ENCODE results near the gene HOXB1.

HOXB1 gene

GRCh38 chr17:48570325-48571023, 39.7 kb upstream of the HOXB1 start:
- no peak overlapping the region for H3K27ac ChIP-seq (ENCODE audit: poor library complexity, severe bottlenecking)
- no peak for ATAC-seq (ENCODE audit: low read depth)
- no peaks in the 10 kb centered on the region for H3K36me3 ChIP-seq (ENCODE audit: low read depth)

GRCh38 chr17:48569674-48570324, 39.0 kb upstream of the HOXB1 start:
- H3K27me3 ChIP-seq (ENCODE audit: insufficient read depth, poor library complexity, severe bottlenecking): no peaks in the 10 kb centered on the region
- DNase-seq (ENCODE audit: low spot score) (no peak), ATAC-seq (ENCODE audit: low read depth) (no peak)
- no peak overlapping the region for H3K27ac ChIP-seq (ENCODE audit: poor library complexity, severe bottlenecking)
- peaks cover 5% of the 10 kb centered on the region for H3K4me1 ChIP-seq (ENCODE audit: insufficient read depth, poor library complexity, severe bottlenecking)
- H3K36me3 ChIP-seq (ENCODE audit: low read depth): no peaks in the 10 kb centered on the region
- H3K4me3 ChIP-seq (ENCODE audit: severe bottlenecking): no peak overlapping the region
- no peak for TF ChIP-seq CTCF (IDR thresholded peaks at IDR 0.05; ENCODE audit: poor library complexity, severe bottlenecking)
- H3K9me3 ChIP-seq (ENCODE audit: severe bottlenecking): no peaks in the 10 kb centered on the region

More at GRCh38 chr17:48570325-48571023, 39.7 kb upstream of the HOXB1 start:
- H3K4me3 ChIP-seq (ENCODE audit: severe bottlenecking): no peak overlapping the region
- no peak for DNase-seq (ENCODE audit: low spot score)
- H3K27me3 ChIP-seq (ENCODE audit: insufficient read depth, poor library complexity, severe bottlenecking): no peaks in the 10 kb centered on the region
- peaks cover 5% of the 10 kb centered on the region for H3K4me1 ChIP-seq (ENCODE audit: insufficient read depth, poor library complexity, severe bottlenecking)
- no peaks in the 10 kb centered on the region for H3K9me3 ChIP-seq (ENCODE audit: severe bottlenecking)
- no peak for TF ChIP-seq CTCF (IDR thresholded peaks at IDR 0.05; ENCODE audit: poor library complexity, severe bottlenecking)

- H3K4me3 ChIP-seq (ENCODE audit: severe bottlenecking): no peak overlapping the region
- ATAC-seq (ENCODE audit: low read depth): no peak
- H3K27me3 ChIP-seq (ENCODE audit: insufficient read depth, poor library complexity, severe bottlenecking): no peaks in the 10 kb centered on the region
- H3K9me3 ChIP-seq (ENCODE audit: severe bottlenecking): no peaks in the 10 kb centered on the region
- peaks cover 5% of the 10 kb centered on the region for H3K4me1 ChIP-seq (ENCODE audit: insufficient read depth, poor library complexity, severe bottlenecking)
- no peak for DNase-seq (ENCODE audit: low spot score)
- H3K27ac ChIP-seq (ENCODE audit: poor library complexity, severe bottlenecking): no peak overlapping the region
- no peaks in the 10 kb centered on the region for H3K36me3 ChIP-seq (ENCODE audit: low read depth)
- TF ChIP-seq CTCF (IDR thresholded peaks at IDR 0.05; ENCODE audit: poor library complexity, severe bottlenecking): no peak
These were observed 38.4 kb upstream of the HOXB1 start for GRCh38 chr17:48569240-48569582.

GRCh38 chr17:48568499-48569239, 37.9 kb upstream of the HOXB1 start:
- H3K9me3 ChIP-seq (ENCODE audit: severe bottlenecking): no peaks in the 10 kb centered on the region
- no peaks in the 10 kb centered on the region for H3K27me3 ChIP-seq (ENCODE audit: insufficient read depth, poor library complexity, severe bottlenecking)
- ATAC-seq (ENCODE audit: low read depth) (no peak), DNase-seq (ENCODE audit: low spot score) (no peak)
- H3K4me3 ChIP-seq (ENCODE audit: severe bottlenecking): no peak overlapping the region
- no peak overlapping the region for H3K27ac ChIP-seq (ENCODE audit: poor library complexity, severe bottlenecking)
- H3K4me1 ChIP-seq (ENCODE audit: insufficient read depth, poor library complexity, severe bottlenecking): peaks cover 3% of the 10 kb centered on the region
- no peaks in the 10 kb centered on the region for H3K36me3 ChIP-seq (ENCODE audit: low read depth)
- TF ChIP-seq CTCF (IDR thresholded peaks at IDR 0.05; ENCODE audit: poor library complexity, severe bottlenecking): no peak
